Gastroesophageal sphincter (tissue), 3 donors: ENCODE data around the gene AR.

Source experiments
- EP300 ChIP-seq: sonication (generic); formaldehyde crosslinking; IDR thresholded peaks from one replicate; pipeline ENCODE4 v1.6.1; 2017; ENCODE audit warnings: antibody characterized with exemption, mild to moderate bottlenecking
- POLR2A ChIP-seq, 2 donors: fragments of 450-650 bp; IDR thresholded peaks; one replicate each; pipeline ENCODE4 v1.6.1; 2017; ENCODE audit warnings: antibody characterized with exemption in 2 of 2, mild to moderate bottlenecking in 2 of 2, moderate library complexity in 1 of 2
- POLR2AphosphoS5 ChIP-seq: sonication (generic); formaldehyde crosslinking; IDR thresholded peaks from one replicate; pipeline ENCODE4 v1.6.1; 2017; ENCODE audit warnings: antibody characterized with exemption
- TF ChIP-seq, protein P1 (sequence below), 4 experiments: fragments of 200-600 bp in 2 of 4; fragments of 450-650 bp in 2 of 4; sonication (generic) in 1 of 4; IDR thresholded peaks; one replicate each; pipeline ENCODE4 v1.5.1; 2017 to 2019; ENCODE audit warnings: antibody characterized with exemption in 4 of 4, mild to moderate bottlenecking in 2 of 4, moderate library complexity in 2 of 4

DNA sequence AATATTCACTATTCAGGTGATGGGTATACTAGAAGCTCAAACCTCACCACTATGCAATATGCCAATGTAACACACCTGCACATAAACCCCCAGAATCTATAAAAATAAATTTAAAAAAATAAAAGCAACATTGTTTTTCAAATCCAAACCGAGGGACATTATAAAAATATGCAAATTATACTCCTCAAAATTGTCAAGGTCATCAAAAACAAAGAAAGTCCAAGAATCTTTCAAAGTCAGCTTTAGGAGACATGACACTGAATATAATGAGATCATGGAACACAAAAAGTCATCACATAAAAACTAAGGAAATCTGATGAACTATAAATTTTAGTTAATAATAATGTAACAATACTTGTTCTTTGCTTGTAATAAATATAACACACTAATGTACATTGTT is 43.2 kb upstream of the AR start:
- TF ChIP-seq, protein P1, sequence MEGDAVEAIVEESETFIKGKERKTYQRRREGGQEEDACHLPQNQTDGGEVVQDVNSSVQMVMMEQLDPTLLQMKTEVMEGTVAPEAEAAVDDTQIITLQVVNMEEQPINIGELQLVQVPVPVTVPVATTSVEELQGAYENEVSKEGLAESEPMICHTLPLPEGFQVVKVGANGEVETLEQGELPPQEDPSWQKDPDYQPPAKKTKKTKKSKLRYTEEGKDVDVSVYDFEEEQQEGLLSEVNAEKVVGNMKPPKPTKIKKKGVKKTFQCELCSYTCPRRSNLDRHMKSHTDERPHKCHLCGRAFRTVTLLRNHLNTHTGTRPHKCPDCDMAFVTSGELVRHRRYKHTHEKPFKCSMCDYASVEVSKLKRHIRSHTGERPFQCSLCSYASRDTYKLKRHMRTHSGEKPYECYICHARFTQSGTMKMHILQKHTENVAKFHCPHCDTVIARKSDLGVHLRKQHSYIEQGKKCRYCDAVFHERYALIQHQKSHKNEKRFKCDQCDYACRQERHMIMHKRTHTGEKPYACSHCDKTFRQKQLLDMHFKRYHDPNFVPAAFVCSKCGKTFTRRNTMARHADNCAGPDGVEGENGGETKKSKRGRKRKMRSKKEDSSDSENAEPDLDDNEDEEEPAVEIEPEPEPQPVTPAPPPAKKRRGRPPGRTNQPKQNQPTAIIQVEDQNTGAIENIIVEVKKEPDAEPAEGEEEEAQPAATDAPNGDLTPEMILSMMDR (IDR thresholded peaks at IDR 0.05) = no peak
- TF ChIP-seq POLR2AphosphoS5 (no peak), POLR2A (IDR thresholded peaks at IDR 0.05) (no peak), EP300 (no peak)
